GM23248 (cell line): Measurements from ENCODE around the gene DLX3. TPM values are rescaled to one million over a fixed set of nuclear protein-coding genes. Genes with fewer than 3 reads are reported as not detected.

Experiments
- DNase-seq: peaks from one replicate; pipeline ENCODE4 v3.0.0-alpha.2; 2015
- H2AFZ ChIP-seq: fragments of 200-600 bp; sonication (generic); 2 replicates; pipeline ENCODE4 v1.6.1; 2016; ENCODE audit warnings: antibody characterized with exemption
- H3F3A ChIP-seq: fragments of 200-600 bp; sonication (generic); 2 replicates; pipeline ENCODE4 v1.6.1; 2016; ENCODE audit warnings: mild to moderate bottlenecking, antibody characterized with exemption, mixed run types; ENCODE audit not compliant: insufficient read depth
- H3K27ac ChIP-seq: fragments of 200-600 bp; sonication (generic); 2 replicates; pipeline ENCODE4 v1.5.1; 2016; ENCODE audit warnings: mild to moderate bottlenecking
- H3K27me3 ChIP-seq: fragments of 200-600 bp; sonication (generic); replicated peaks from 2 replicates; pipeline ENCODE4 v1.6.1; 2016; ENCODE audit warnings: mild to moderate bottlenecking; ENCODE audit not compliant: insufficient read depth
- H3K36me3 ChIP-seq: fragments of 200-600 bp; sonication (generic); 2 replicates; pipeline ENCODE4 v1.6.1; 2016; ENCODE audit warnings: low read depth, mild to moderate bottlenecking
- H3K4me1 ChIP-seq: fragments of 200-600 bp; sonication (generic); 2 replicates; pipeline ENCODE4 v1.6.1; 2016; ENCODE audit warnings: mild to moderate bottlenecking; ENCODE audit not compliant: insufficient read depth
- H3K4me2 ChIP-seq: fragments of 200-600 bp; sonication (generic); one replicate; pipeline ENCODE4 v1.6.1; 2016; ENCODE audit warnings: mild to moderate bottlenecking; ENCODE audit not compliant: unreplicated experiment
- H3K4me3 ChIP-seq: fragments of 200-600 bp; sonication (generic); 2 replicates; pipeline ENCODE4 v1.5.1; 2016; ENCODE audit warnings: mild to moderate bottlenecking
- H3K79me2 ChIP-seq: fragments of 200-600 bp; sonication (generic); 2 replicates; pipeline ENCODE4 v1.6.1; 2016; ENCODE audit warnings: mild to moderate bottlenecking; ENCODE audit not compliant: insufficient read depth
- H3K9ac ChIP-seq: fragments of 200-600 bp; sonication (generic); 2 replicates; pipeline ENCODE4 v1.6.1; 2016; ENCODE audit warnings: mild to moderate bottlenecking
- H3K9me2 ChIP-seq: fragments of 200-600 bp; sonication (generic); 2 replicates; pipeline ENCODE4 v1.6.1; 2016; ENCODE audit warnings: mixed run types, mild to moderate bottlenecking, moderate library complexity; ENCODE audit not compliant: insufficient read depth
- H3K9me3 ChIP-seq: fragments of 200-600 bp; sonication (generic); one replicate; pipeline ENCODE4 v1.6.1; 2017; ENCODE audit warnings: low read depth
- H4K20me1 ChIP-seq: fragments of 200-600 bp; sonication (generic); 2 replicates; pipeline ENCODE4 v1.6.0; 2016; ENCODE audit not compliant: insufficient read depth
- EZH2 ChIP-seq: fragments of 200-600 bp; sonication (generic); IDR thresholded peaks from 2 replicates; pipeline ENCODE4 v1.6.1; 2018; ENCODE audit warnings: antibody characterized with exemption, mild to moderate bottlenecking; ENCODE audit not compliant: insufficient read depth, poor library complexity, severe bottlenecking
- EZH2phosphoT487 ChIP-seq: fragments of 200-600 bp; sonication (generic); IDR thresholded peaks from 2 replicates; pipeline ENCODE4 v1.6.1; 2018; ENCODE audit warnings: antibody characterized with exemption, moderate library complexity, mild to moderate bottlenecking, low read depth; ENCODE audit not compliant: insufficient read depth
- WGBS, 2 experiments: methylation state at CpG; one replicate each; pipeline ENCODE4 v1.1.6; 2015 to 2017; ENCODE audit warnings: low lambda C conversion rate in 2 of 2, low coverage in 1 of 2; ENCODE audit errors: missing lambda C conversion rate in 2 of 2; 5-methylcytosine and 5-hydroxymethylcytosine counted together
- in situ Hi-C: fragments of 300-500 bp; cut with MboI; formaldehyde crosslinking; loops from 2 replicates; pipeline ENCODE4 v1.15.0; 2020
- polyA plus RNA-seq: library from polyadenylated mRNA; unstranded; fragments of >200 nt; fragmentation: Nextera tagmentation; extraction: Ambion mirVana; gene quantifications from 2 replicates; pipeline ENCODE4 v1.2.1, GENCODE V29; 2016
- total RNA-seq: library from RNA; depleted of rRNA; stranded (reverse); fragments of >200 nt; shearing (Covaris generic); gene quantifications from 2 replicates; pipeline ENCODE4 v1.2.3, GENCODE V29; 2014

DLX3 gene
- total and polyA plus RNA-seq, 2 experiments from 2014 or later, result 0.43 to 1.0 TPM

DNA sequence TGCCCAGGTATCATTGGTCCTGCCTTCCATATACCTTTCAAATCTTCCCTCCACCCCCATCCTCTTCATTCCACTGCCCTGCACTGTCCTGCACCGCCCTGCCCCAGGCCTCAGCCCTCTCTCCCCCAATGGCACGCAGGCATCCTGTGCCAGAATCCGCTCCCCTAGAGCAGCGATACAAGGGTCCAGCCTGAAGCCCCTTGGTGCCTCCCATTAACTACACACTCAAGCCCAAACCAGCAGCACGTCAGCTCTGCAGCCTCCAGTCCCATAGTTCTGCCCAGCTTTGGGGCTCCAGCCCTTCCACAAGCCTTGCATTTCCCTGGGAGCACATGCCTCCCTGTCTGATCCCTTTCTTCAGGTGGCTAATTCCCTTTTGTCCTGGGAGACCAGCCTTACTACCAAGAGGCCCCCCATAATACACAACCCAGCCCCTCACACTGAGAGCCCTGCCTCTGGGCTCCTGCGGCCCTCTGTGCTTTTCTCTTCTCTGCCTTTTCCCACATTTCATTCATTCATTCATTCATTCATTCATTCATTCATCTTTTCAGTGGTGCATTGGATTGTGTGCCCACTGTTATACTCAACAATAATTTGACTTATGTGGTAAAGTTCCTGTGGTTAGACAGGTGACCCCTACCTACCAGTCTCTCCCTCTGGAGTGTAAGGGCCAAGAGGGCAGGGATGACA is 26.8 kb upstream of the DLX3 start:
- Histone ChIP-seq H3F3A (peaks cover 14% of the 10 kb centered on the region), H3K27ac (no peak overlapping the region), H3K9me3 (no peaks in the 10 kb centered on the region), H3K4me1 (peaks cover 3% of the 10 kb centered on the region; the same call in 1 of the 2 replicates), H3K4me3 (no peak overlapping the region), H3K36me3 (no peaks in the 10 kb centered on the region), H3K4me2 (no peak overlapping the region), H3K27me3 (no peaks in the 10 kb centered on the region), H3K79me2 (no peaks in the 10 kb centered on the region), H3K9me2 (no peaks in the 10 kb centered on the region), H2AFZ (no peak overlapping the region), H4K20me1 (no peaks in the 10 kb centered on the region), H3K9ac (no peak overlapping the region)
- 82 to 84% methylated on average over 6 of the region's 6 CpGs for WGBS, 2 experiments
- no peak for TF ChIP-seq EZH2phosphoT487
- no peak for TF ChIP-seq EZH2
- no peak for DNase-seq
- in situ Hi-C loops, result loop anchor here (10.0 kb wide), 1 partner anchor 63 kb away; no protein-coding TSS in a partner anchor

DNA sequence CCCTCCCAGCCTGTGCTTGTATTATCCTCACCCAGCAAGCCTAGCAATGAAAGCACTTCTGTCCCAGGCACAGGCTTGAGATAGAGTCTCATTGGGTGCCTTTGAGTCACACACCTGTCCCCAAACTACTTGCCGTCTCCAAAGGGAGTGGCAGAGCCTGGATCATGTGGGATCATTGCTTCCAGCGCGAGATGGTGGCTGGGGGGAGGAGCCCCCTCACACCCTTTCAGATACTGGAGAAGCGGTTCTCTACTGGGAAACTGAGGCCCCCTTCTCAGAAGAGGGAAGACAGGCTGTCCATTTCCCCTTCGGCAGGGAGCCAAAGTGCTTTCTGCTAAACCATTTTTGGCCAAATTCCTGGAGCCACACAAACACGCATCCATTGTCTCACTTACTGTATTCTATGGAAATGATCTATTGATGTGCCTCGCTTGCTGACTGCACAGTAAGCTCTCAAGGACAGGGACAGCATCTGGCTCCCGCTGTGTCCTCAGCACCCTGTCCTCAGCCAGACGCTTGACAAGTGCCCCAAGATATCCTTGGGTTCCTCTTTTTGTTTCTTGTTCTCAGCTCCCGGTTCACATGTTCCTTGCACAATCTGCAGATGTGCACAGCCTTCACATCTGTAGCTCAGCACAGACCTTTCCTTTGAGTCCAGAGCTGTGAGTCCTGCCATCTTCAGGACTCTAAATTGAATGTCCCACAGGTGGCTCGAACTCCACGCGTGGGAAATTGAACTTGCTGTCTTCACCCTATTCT is 26.0 kb upstream of the DLX3 start:
- Histone ChIP-seq H3K9ac (no peak overlapping the region), H3K79me2 (no peaks in the 10 kb centered on the region), H3K9me3 (no peaks in the 10 kb centered on the region), H3F3A (peaks cover 14% of the 10 kb centered on the region), H2AFZ (no peak overlapping the region), H4K20me1 (no peaks in the 10 kb centered on the region), H3K27ac (no peak overlapping the region), H3K4me1 (no peaks in the 10 kb centered on the region; the same call in 1 of the 2 replicates), H3K27me3 (no peaks in the 10 kb centered on the region), H3K9me2 (no peaks in the 10 kb centered on the region), H3K4me3 (no peak overlapping the region), H3K4me2 (no peak overlapping the region), H3K36me3 (no peaks in the 10 kb centered on the region)
- 51 to 55% methylated on average over 12 to 13 of the region's 13 CpGs for WGBS, 2 experiments
- no peak for DNase-seq
- in situ Hi-C loops, result loop anchor here (10.0 kb wide), 1 partner anchor 64 kb away; no protein-coding TSS in a partner anchor
- TF ChIP-seq EZH2phosphoT487 (no peak), EZH2 (no peak)

GRCh38 chr17:50018909-50019308 is 23.9 kb upstream of the DLX3 start:
- WGBS, 2 experiments, result 50 to 65% methylated on average over 1 of the region's 1 CpG
- no peak overlapping the region for H3K4me3 ChIP-seq
- H3K36me3 ChIP-seq, result no peaks in the 10 kb centered on the region
- peaks cover 8% of the 10 kb centered on the region for H3F3A ChIP-seq
- no peaks in the 10 kb centered on the region for H3K27me3 ChIP-seq
- H4K20me1 ChIP-seq, result no peaks in the 10 kb centered on the region
- no peaks in the 10 kb centered on the region for H3K79me2 ChIP-seq
- H2AFZ ChIP-seq, result no peak overlapping the region
- no peak overlapping the region for H3K27ac ChIP-seq
- no peak overlapping the region for H3K4me2 ChIP-seq
- H3K4me1 ChIP-seq, result no peaks in the 10 kb centered on the region; the same call in 1 of the 2 replicates
- no peak for DNase-seq
- H3K9ac ChIP-seq, result no peak overlapping the region
- in situ Hi-C loops, result no loop called here
- no peaks in the 10 kb centered on the region for H3K9me2 ChIP-seq
- TF ChIP-seq EZH2 (no peak), EZH2phosphoT487 (no peak)
- no peaks in the 10 kb centered on the region for H3K9me3 ChIP-seq

- Histone ChIP-seq H3K36me3 (no peaks in the 10 kb centered on the region), H3K4me2 (no peak overlapping the region), H3K79me2 (no peaks in the 10 kb centered on the region), H3K9ac (no peak overlapping the region), H4K20me1 (no peaks in the 10 kb centered on the region), H3K9me2 (no peaks in the 10 kb centered on the region), H3K4me1 (no peaks in the 10 kb centered on the region; the same call in 1 of the 2 replicates), H3K27me3 (peaks cover 5% of the 10 kb centered on the region; the same call in 1 of the 2 replicates), H3K27ac (no peak overlapping the region), H3F3A (no peaks in the 10 kb centered on the region), H2AFZ (no peak overlapping the region), H3K9me3 (no peaks in the 10 kb centered on the region), H3K4me3 (no peak overlapping the region)
- in situ Hi-C loops, result no loop called here
- TF ChIP-seq EZH2 (no peak), EZH2phosphoT487 (no peak)
- WGBS, 2 experiments, result 83 to 86% methylated on average over 2 of the region's 2 CpGs
- DNase-seq, result no peak
These were observed 20.1 kb upstream of the DLX3 start for GRCh38 chr17:50015146-50015545.
